HG03103 (cell line): Measurements from ENCODE around the gene PLEKHJ1.

Source experiments
- ATAC-seq: cut with Tn5 transposase; IDR thresholded peaks from one replicate; pipeline ENCODE4 v1.9.1; 2021; ENCODE audit warnings: low read depth; ENCODE audit not compliant: unreplicated experiment

Gene PLEKHJ1

DNA sequence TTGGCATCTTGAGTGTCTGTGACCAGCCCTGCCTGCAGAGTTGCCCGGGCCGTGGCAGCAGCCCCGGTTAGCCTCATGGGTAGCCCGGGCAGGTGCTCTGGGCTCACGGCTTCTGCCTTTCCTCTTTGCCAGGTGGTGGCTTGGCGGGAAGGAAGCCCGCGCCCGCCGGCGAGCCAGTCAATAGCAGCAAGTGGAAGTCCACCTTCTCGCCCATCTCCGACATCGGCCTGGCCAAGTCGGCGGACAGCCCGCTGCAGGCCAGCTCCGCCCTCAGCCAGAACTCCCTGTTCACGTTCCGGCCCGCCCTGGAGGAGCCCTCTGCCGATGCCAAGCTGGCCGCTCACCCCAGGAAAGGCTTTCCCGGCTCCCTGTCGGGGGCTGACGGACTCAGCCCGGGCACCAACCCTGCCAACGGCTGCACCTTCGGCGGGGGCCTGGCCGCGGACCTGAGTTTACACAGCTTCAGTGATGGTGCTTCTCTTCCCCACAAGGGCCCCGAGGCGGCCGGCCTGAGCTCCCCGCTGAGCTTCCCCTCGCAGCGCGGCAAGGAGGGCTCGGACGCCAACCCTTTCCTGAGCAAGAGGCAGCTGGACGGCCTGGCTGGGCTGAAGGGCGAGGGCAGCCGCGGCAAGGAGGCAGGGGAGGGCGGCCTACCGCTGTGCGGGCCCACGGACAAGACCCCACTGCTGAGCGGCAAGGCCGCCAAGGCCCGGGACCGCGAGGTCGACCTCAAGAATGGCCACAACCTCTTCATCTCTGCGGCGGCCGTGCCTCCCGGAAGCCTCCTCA lies 9.9 kb downstream of the PLEKHJ1 start:
- ATAC-seq = no peak

DNA sequence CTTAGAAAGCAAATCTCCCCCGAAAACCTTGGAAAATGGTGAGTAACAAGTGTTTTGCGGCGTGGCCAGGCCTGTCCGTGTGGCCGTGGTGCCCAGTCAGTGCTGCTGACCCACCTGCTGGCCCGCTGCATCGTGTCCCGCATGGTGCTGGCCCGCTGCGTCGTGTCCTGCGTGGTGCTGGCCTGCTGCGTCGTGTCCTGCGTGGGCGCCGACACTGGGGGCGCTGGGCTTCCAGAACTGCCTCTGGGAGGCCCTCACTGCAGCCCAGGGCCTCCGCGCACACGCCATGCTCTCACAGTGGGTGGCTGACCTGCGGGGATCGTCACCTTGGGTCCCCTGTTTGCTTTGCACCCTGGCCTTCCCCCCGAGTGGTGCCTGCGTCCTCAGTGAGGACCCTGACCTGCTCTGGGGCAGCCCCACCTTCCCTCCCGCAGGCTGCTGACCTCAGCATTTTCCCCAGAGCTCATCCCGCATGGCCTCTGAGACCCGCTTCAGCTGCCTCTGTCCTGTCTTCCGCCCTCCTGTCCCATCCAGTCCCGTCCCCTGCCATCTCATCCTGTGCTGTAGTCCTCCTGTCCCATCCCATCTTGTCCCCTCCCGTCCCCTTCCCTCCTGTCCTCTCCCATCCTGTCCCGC lies 10.6 kb downstream of the PLEKHJ1 start:
- no peak for ATAC-seq

DNA sequence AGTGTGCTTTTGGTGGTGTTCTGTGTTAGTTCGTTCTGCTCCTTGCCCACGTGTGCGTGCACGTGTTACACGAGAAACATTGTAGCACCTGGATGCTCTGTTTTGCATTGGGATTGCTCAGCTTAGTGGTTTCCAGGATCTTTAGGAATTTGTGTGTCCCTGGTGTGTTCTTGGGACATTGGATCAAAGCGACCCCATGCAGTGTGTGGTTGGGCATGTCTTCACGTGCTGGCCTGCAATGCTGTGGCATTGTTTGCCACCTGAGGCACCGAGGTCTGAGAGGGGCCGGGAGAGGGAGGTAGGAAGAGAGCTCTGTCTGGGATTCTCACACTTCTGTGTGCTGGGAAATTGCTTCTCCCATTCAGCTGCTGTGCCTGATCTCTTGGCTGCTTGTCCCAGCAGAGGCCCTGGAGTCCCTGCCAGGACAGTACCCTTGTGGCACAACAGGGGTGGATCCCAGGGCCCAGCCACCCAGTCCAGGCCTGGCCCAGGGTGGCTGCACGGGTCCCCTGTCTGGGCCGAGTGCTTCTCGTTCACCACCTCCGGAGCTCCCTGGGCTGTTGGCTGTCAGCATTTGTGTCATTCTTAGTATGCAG lies 11.3 kb downstream of the PLEKHJ1 start:
- ATAC-seq = no peak

DNA sequence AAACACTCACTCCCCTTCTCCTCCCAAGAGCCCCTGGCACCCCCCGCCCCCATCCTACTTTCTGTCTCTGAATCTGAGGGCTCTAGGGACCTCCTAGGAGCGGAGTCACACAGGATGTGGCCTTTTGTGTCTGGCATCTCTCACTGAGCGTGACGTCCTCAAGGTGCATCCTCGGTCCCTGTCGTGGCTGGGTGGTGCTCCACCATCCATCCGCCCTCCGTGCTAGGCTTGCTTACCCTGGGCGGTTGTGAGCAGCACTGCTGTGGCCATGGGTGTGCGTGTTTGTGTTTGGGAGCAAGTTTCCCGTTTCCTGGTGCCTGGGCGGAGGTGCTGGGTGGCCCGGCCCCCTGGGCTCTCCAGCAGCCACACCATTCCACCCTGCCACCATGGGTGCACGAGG lies 12.2 kb downstream of the PLEKHJ1 start:
- ATAC-seq = no peak

DNA sequence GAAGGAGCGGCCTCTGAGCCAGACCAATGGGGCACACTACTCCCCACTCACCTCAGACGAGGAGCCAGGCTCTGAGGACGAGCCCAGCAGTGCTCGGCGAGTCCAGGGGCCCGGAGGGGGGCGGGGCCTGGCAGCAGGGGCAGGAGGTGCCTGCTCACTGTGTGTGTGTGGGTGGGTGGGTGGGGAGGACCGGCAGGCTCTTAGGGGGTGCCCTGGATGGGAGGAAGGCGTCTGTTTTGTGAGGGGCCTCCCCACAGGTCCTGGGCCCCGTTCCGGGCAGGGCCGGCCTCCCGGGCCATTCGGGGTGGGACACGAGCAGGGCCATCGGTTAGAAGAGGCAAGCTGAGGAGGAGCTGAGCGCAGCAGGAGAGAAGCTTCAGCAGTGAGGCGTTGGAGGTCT lies 12.7 kb downstream of the PLEKHJ1 start:
- no peak for ATAC-seq

DNA sequence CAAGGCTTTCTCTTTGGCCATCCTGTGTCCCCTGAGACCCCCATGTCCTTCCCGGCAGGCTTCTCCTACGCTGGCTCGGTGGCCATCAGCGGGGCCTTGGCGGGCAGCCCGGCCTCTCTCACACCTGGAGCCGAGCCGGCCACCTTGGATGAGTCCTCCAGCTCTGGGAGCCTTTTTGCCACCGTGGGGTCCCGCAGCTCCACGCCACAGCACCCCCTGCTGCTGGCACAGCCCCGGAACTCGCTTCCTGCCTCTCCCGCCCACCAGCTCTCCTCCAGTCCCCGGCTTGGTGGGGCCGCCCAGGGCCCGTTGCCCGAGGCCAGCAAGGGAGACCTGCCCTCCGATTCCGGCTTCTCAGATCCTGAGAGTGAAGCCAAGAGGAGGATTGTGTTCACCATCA lies 14.2 kb downstream of the PLEKHJ1 start:
- no peak for ATAC-seq

DNA sequence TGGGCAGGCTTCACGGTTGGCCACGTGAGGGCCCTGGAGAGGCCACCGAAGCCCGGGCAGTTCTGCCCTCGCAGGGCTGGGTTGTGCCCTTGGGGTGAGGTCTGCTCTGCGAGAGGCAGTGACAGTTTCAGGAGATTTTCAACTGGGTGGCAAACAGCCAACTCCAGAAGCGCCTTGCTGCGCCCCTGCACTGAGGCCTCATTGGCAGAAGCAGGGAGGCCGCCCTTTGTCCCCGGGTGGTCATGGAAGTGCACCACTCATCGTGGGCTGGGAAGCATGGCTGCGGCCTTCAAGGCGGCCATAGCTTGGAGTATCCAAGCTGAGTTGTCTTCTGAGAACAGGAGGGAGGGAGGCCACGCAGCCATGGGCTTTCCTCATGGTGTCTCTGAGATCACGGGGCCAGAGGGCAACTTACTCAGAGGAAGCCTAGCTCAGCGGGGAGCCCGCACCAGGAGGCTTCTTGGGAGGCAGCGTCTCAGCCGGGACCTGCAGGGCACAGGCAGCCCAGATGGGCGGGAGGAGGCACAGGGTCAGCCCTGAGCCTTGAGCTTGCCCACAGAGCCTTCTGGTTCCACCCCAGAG lies 14.8 kb downstream of the PLEKHJ1 start:
- ATAC-seq = no peak

DNA sequence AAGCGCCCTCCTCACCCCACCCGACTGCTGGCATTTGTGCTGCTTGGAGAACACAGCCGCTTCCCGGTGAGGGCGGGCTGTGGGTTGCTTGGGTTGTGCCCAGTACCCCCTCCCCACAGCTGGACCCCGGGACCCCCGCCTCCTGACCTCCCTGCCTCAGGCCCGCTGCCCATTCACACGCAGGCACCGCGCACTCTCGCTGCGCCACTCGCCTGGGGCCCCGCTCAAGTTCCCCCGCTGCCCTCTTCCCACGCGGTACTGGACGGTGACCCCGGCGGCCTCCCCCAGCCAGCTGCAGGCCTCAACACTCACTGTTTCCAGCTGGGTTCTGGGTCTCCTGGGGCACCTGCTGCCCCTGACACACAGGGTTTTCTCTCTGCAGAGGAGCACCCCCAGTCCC lies 16.4 kb downstream of the PLEKHJ1 start:
- no peak for ATAC-seq

DNA sequence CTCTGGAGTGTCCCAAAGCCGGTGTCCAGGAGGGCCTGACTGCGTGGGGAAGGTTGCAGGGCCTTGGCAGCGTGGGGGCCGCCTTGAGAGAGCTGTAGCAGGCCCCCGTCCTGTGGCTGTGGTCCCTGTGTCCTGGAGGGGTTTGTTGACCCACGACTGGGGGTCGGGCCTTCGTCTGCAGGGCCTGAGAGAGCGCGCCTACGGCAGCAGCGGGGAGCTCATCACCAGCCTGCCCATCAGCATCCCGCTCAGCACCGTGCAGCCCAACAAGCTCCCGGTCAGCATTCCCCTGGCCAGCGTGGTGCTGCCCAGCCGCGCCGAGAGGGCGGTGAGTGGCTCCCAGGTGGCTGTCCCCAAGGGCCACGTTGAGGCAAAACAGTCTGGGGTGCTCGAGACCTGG lies 18.5 kb downstream of the PLEKHJ1 start:
- ATAC-seq = no peak

DNA sequence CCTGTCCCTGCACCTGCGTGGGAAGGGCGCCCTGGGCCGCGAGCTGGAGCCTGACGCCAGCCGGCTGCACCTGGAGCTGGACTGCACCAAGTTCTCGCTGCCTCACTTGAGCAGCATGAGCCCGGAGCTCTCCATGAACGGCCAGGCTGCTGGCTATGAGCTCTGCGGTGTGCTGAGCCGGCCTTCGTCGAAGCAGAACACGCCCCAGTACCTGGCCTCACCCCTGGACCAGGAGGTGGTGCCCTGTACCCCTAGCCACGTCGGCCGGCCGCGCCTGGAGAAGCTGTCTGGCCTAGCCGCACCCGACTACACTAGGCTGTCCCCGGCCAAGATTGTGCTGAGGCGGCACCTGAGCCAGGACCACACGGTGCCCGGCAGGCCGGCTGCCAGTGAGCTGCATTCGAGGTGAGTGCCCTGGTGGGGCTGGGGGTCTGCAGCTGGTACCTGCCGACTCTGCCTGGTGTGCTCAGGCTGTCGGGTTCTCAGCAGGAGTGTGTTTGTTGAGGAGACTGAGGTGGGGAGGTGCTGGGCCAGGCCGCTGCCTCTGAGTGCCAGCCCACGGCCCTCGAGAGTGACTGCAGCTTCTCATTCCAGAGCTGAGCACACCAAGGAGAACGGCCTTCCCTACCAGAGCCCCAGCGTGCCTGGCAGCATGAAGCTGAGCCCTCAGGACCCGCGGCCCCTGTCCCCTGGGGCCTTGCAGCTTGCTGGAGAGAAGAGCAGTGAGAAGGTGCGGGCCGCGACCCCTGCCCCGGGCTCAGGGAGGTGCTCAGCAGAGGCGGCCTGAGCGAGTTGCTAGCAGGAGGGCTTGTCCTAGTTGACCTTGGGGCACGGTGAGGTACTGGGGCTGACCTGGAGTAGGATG lies 19.5 kb downstream of the PLEKHJ1 start:
- ATAC-seq = no peak

DNA sequence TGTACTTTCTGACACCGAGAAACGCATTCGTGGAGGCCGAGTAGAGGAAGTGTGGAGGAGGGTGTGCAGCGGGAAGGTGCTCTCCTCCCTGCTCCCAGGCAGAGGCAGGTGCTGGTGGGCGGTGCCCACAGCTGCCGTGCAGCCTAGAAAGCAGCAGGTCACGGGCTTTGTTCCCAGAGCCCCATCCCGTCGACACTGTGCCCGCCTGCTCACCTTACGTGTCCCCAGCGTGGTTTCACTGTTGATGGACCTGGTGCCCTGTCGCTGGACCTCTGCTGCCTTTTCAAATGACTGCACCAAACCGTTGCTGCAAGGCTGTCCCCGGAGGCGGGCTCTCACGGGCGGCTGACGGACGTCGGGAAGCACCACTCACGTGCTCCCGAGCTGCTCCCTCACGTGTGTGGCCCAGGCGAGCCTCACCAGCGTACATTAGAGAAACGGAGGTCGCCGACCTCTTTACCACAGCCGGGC lies 20.8 kb downstream of the PLEKHJ1 start:
- ATAC-seq = no peak

DNA sequence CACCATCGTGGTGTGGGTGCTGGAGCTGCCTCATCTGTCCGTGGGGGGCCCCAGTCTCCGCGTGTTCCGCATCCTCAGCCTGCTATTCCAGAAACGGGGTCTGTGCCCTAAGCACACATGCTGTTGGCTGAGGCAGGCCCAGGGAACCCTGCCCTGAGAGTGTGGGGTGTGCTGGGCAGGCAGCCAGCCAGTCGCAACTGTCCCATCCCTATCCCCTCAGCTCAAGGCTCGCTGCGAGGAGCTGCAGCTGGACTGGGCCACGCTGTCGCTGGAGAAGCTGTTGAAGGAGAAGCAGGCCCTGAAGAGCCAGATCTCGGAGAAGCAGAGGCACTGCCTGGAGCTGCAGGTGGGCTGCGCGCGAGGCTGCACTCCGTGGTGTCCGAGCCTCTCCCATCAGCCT lies 21.9 kb downstream of the PLEKHJ1 start:
- ATAC-seq = no peak

DNA sequence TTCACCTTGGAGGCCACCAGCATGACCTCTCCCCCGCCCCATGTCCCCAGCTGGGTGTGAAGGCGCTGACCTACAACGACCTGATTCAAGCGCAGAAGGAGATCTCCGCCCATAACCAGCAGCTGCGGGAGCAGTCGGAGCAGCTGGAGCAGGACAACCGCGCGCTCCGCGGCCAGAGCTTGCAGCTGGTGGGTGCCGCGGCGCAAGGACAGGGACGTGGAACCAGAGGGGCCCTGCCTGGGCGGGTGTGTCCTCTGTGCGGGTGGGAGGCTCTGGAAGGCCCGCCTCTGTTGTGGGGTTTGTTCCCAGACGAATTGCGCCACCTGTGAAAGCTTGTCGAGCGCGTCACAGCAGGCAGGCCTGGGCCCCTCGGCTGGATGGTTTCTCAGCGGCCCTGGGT lies 22.3 kb downstream of the PLEKHJ1 start:
- ATAC-seq = no peak

DNA sequence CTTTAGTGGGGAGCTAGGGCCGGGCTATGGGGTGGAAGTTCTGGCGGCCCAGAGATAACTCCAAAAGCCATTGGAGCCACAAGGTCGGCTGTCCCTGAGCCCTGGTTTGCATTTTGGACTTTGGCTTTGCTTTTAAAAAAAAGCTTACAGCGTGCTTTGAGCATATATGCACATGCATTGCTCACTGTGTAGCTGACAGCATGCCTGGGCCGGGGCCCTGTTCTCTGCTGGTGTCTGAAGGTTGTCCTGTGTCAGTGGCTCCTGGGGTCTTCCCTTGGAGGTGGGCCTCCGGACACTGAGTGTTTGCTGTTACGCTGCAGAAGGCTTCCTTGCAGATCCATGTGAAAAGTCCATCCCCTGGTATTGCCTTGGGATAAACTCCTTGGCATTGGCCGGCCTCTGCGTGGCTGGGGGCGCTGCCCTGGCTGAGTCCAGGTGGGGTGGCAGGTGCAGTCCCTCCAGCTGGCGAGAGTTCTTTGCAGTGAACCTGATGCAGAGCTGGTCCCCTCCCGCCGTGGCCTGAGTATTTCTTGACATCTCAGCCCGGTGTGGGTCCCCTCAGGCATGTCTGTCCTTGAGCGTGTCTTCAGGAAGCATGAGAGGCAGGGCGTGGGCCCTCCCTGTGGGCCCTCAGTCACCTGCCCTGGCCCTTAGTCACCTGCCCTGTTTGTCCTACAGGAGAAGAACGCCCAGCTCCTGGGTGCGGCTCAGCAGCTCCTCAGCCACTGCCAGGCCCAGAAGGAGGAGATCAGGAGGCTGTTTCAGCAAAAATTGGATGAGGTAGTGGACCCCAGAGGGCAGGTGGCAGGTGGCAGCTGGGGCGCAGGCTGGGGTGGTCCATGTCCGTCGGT lies 23.0 kb downstream of the PLEKHJ1 start:
- no peak for ATAC-seq

DNA sequence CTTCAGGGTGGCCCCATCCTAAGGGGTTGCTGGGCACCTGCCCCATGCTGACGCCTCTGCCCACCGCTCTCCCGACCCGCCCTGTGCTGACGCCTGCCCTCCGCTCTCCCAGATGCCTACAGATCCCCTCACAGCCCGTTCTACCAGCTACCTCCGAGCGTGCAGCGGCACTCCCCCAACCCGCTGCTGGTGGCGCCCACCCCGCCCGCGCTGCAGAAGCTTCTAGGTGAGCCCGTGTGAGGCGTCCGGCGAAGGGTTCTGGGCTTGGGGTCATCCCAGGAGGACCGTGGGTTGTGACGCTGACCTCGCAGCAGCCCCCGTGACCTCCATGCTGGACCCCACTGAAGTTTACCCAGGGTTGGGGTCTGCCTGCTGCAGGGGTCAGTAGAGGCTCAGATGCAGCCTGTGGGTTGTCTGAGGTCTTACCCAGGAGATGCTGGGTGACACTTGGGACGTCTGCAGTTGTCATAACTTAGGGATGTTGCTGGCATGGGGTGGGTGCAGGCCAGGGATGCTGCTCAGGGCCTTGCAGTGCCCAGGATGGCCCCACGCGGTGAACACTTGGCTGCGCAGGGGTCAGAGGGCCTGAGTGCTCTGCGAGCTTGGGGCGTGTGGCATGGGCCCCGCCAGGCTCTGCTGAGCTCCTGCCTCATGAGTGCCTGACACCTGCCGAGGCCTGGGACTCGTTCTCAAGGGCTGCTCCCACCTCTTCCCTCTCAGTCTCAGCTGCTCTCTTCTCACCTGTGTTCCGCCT lies 25.0 kb downstream of the PLEKHJ1 start:
- ATAC-seq = no peak

DNA sequence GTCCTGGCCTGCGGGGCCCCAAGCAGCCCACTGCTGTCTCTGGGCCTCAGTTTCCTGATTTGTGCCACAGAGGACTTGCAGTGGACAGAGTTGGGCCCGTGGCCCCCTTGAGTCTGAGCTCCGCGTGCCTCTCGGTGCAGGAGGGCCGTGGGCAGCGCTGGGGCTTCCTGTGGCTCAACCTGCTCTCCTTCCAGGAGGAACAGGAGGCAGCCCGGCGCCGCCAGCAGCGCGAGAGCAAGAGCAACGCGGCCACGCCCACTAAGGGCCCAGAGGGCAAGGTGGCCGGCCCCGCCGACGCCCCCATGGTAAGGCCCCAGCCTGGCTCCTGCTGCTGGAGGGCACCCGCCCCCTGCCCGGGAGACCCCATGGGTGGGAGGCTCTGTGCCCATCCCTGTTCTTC lies 25.9 kb downstream of the PLEKHJ1 start:
- ATAC-seq = no peak

DNA sequence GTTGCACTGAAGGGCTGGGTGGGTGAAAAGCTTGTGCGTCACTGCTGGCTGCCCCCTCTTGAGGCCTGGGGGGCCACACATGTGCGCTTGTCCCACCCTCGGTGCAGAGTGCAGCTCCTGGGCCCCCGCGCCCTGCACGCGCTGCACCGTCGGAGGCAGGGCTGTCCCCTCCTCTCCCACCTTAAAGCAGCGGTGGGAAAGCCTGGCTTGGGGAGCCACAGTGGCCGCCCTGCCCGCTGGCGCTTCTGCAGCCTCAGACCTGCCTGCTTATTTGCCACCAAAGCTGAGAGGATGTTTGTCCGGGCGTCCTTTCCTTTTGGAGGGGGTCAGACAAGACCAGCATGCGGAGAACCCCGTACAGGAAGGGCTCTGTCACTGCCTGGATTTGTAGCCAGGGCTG lies 26.7 kb downstream of the PLEKHJ1 start:
- no peak for ATAC-seq

DNA sequence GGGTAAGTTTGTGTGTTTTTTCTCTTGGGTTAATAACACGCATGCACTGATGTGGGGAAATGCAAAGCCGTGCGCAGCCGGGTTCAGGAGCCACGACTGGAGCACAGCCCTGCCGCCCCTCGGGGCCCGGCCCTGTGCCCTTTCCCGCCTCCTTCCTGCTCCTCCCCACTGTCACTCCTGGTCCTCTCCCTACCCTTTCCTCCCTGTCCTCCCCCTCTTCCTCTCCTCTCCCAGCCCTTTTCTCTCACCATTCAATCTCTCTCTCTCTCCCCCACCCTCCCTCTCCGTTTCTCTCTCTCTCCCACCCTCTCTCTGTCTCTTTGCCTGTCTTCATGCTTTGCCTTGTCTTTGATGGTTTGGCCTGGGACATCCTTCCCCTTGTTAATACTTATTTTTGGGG lies 27.2 kb downstream of the PLEKHJ1 start:
- no peak for ATAC-seq
